ENCODE results near the gene MT1E.
"Not testable (repeated sequence)": the region's sequence is repeated elsewhere in the genome, so short reads cannot be mapped to it uniquely, and the experiment has no call there.

The MT1E gene

DNA sequence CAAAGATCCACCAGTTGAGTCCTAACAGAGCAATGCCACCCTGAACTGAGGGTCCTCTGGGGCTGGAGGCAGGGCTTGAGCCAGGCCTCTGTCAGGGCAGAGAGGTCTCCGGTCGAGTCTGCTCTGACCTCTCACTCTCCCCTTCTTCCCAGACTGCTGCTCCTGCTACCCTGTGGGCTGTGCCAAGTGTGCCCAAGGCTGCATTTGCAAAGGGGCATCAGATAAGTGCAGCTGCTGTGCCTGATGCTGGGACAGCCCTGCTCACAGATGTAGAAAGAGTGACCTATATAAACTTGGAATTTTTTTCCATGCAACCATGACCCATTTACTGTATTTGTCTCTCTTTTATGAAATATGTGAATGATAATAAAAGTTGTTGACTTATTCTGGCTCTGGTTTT is 23.7 kb downstream of the MT1E start:
- DNase-seq: no peak

DNA sequence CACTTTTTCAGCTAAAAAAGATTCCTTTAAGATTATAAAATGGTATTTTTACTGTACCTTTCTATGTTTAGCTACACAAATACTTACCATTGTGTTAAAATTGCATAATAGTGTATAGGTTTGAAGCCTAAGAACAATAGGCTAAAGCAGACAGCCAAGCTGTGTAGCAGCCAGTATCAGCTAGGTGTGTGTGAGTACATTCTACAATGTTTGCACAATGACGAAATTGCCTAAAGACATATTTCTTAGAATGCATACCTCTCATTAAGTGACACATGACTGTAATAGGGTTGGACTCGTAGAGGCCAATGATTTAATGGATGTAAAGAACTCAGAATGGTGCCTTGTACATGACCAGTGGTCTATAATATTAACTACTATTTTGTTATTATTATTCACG is 24.2 kb downstream of the MT1E start:
- DNase-seq: no peak

DNA sequence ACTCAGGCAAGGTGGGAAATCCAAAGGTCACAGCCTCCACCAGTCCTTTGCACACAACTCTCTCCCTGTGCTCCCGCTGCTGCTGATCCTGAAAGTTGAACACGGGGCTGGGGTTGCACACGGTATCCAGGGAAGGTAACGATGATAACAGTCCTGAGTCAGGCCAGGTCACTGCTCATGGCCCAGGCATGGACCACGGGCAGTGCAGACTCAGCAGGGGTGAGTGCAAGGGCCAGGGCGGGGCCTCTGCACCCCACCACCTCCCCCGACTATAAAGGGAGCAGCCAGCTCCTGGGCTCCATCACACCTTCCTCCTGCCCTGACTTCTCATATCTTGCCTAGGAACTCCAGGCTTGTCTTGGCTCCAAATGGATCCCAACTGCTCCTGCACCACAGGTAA is 26.0 kb downstream of the MT1E start, which contains the start of gene MT1B:
TSS of gene MT1B (plus strand) at position 301 of the 400 bp plus-strand sequence. CDS start at position 369, 68 bp downstream.
- DNase-seq: no peak

DNA sequence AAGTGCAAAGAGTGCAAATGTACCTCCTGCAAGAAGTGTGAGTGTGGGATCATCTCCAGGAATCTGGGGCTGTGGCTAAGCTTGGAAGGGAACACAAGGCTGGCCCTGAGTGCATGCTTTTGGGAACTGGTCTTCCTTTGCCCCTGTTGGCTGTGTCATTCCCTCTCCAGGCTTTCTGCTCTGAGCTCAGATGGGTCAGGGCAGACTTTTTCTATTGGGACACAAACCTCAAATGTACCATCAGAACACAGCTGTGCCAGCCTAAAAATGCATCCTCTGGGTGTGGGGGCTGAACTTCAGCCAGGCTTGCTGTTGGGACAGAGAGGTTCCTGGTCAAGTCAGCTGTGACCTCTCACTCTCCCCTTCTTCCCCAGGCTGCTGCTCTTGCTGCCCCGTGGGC is 27.0 kb downstream of the MT1E start:
- DNase-seq: no peak

DNA sequence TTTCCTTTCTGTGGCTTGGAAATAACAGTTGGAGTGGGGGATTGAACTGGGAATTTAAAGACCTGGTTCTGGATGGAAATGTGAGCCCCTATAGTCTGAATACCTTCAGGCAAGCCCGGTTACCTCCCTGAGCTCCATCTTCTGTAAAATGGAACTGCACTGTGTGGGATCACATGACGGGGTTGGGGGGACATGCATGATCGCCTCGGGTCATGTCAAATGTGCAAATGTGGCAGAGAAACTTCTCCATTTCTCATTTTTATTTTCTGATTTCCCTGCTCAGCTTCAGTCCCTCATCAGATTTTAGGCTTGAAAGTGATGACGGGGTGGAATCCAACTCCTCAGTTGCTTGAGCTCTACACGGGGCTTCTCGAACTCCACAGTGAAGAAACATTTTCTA is 27.6 kb downstream of the MT1E start:
- DNase-seq: no peak

DNA sequence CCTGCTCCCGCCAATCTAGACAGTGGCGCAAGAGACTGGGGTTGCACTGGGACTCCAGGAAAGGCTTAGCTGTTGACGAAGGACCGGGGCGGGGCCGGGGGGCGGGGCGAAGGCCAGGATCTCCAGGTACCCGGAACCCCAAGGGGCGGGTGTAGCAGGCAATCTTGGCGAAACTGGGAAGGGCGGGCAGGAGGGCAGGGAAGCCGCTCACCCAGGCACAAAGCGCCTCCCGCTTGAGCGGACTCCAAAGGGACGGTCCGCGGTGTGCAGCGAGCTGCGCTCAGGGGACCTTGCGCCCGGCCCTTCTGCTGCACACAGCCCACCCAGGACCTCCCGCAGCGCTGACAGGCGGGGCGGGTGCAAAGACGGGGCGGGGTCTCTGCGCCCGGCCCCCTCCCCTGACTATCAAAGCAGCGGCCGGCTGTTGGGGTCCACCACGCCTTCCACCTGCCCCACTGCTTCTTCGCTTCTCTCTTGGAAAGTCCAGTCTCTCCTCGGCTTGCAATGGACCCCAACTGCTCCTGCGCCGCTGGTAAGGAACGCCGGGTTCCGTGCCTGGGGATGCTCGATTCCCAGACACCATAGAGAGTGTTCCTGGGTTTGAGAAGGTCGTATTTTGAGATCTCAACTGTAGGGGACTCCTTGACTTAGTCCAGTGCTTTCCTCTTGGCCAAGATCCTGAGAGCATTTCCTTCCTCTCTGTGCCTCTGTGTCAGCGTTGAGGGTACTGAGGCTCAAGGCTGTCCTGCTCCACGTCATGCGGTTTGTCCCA is 32.2 kb downstream of the MT1E start, which contains the start of gene MT1F:
TSS of gene MT1F (plus strand) at position 405 of the 772 bp plus-strand sequence. CDS start at position 505, 100 bp downstream.
- DNase-seq: peak; percentile 70

DNA sequence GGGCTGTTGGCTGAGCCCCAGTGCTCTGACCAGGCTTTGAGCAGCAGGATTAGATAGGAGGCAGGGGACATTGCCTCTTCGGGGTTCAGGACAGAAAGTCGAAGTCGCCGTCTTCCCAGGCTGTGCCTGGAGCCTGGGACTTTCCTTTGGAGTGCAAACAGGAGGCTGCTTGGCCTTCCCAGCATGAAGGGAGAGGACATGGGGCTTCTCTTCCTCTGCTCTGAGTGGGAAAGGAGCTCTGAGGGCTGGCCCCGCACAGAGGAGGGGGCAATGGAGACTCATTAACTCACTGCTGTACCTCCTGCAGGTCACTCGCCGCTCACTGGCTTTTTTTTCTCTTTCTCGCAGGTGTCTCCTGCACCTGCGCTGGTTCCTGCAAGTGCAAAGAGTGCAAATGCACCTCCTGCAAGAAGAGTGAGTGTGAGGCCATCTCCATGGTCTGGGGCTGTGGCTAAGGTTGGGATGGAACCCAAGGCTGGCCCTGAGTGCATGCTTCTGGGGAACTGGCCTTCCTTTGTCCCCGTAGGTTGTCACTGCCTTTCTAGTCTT is 32.8 kb downstream of the MT1E start:
- DNase-seq: no peak

DNA sequence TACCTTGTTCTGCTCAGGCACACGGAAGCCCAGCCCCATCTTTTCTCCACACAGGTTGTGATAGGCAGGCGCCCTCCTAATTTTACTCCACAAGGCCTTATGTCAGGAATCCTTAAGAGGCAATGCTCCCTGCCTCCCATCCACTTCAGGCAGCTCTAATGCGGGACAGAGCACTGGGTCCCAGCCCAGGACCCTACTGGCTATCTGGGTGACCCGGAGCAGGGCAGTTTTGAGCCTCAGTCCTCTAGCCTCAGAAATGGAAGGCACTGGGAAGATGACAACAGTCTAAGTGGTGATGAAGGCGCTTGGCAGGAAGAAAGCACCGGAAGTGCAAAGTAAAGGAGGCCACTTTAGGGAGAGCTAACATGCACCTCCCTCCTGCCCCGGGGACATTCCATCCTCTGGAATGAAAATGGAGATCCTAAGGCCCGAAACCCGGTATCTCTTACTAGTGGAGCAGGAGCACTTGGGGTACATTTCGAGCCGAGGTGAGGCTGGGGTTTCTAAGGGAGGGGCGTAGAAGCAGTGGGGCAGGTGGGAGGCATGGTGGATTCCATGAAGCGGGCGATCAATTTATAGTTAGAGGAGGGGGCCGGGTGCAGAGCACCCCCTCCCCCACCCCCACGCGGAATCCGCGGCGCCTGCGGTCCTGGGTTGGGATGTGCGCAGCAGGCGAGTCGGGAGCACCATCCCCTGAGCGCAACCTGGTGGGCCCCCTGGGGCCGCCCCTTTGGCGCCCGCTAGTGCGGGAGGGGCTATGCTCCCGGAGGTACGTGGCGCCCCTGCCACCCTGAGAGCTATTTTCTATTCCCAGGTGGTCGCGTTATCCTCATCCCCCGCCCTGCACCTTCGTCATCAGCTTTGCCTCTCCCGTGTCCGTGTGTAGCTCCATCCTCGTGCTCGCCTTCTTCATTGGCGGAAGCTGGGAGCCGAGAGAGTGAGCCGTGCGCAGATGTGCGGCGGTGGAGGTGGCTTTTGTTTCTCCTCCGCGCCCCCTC is 37.1 kb downstream of the MT1E start:
- DNase-seq: peak; percentile 25

DNA sequence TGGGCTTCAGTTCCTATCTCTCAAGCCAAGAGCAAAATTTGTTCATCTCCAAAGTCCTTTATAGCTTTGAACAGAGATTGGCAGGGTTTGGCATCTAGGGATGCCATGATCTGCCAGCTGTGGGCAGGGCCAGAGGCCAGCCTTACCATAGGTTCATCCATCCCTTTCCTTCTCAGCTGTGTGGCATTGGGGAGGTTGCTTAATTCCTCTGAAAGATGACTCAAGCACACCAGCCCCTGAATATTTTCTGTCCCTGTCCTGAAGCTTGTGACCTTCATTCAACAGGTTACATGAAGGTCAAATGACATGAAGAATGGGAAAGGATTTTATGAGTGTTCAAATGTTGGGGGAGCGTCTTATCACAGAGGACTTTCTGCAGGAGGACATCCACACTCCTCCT is 38.9 kb downstream of the MT1E start:
- DNase-seq: no peak

DNA sequence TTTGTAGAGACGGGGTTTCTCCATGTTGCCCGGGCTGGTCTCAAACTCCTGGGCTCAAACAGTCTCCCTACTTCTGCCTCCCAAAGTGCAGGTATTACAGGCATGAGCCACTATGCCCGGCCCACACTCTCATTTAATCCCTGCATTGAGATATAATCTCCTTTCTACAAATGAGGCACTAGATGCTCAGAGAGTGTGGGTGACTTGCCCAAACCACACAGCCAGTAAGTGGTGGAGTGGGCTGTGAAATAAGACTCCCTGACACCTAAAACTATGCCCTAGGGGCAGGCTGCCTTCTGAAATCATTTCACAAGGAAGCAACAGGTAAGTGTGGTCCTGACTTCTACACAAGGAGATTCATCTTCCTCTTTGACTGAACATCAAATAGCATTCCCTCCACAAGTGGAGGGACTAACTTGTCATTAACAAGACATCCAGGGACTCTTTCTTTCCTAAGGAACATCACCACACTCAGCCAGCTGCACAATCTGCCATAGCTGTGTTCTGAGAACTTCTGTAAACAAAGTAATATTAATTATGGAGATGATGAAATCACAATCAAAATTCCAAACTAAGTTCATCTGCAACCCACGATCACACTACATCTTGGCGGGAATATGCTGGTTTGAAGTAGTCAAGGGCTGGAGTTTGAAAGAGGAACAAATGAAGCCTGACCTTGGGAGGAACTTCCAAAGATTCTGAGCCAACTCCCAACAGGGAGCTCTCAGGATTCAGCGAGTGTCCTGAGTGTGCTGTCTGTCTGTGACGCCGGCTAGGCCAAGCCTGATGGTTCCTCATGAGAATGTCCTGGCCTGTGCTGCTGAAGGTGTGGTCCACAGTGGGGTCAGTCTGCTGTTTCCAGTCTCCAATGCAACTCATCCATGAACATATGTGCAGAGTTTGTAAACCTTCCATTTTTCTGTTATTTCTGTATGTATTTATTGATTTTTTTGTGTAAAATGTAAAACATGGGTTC is 40.0 kb downstream of the MT1E start:
- not testable (repeated sequence) for DNase-seq

DNA sequence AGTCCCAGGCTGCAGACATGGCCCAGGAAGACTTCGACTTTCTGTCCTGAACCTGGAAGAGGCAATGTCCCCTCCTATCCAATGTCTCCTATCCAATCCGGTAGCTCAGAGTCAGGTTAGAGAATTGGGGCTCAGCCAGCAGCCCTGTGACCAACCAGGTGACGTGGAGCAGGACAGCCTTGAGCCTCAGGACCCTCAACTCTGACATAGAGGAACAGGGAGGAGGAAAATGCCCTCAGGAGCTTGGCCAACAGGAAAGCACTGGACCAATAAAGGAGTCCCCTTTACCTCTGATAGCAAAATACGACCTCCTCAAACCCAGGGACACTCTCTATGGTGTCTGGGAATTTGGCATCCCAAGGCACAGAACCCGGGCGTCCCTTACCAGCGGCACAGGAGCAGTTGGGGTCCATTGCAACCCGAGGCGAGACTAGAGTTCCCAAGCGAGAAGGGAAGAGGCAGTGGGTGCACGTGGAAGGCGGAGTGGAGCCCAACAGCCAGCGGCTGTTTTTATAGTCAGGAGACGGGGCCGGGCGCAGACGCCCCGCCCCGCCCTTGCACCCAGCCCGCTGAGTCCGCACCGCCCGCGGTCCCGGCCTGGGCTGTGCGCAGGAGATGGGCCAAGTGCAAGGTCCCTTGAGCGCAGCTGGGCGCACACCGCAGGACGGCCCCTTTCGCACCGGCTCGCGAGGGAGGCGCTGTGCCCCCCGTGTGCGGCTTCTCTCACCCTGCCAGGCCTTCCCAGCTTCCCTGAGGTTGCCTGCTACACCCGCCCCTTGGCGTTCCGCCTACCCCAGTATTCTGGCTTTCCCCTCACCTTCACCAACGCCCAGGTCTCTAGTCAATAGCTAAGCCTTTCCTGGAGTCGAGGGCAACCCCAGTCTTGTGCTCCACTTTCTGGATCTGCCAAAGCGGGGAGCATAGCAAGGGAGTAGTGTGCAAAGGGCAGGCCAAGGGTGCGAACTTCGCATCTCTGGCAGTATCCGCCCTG is 42.3 kb downstream of the MT1E start, which contains the start of gene MT1G:
TSS of gene MT1G (minus strand) at position 485 of the 991 bp plus-strand sequence. CDS start at position 413, 72 bp downstream.
- DNase-seq: no peak

DNA sequence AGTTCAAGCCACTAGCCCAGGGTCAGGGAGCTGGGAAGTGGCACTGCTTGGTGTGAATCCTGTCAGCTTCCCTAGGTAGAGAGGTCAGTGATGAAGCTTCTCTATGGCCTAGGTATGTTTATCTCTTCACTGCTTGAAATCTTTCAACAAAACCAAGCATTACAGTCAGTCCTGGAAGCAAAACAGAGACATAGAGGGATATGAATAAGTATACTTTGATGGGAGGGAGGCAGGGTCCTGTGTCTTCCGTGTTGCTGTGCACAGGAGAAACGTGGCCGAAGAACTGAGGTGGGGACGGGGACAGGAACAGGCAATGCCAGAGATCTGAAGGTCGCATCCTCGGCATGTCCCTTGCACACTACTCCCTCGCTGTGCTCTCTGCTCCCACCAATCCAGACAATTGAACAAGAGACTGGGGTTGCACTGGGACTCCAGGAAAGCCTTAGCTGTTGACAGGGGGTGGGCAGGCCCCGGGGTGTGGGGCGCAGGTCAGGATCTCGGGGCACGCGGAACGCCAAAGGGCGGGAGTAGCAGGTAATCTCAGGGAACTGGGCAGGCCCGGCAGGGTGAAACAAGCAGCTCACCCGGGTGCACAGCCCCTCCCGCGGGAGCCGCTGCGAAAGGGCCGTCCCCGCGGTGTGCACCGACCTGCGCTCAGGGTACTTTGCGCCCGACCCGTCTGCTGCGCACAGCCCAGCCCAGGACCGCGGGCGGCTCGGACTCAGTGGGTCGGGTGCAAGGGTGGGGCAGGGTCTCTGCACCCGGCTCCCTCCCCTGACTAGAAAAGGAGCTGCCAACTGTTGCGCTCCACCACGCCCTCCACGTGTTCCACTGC is 43.6 kb downstream of the MT1E start, which contains the start of gene MT1H:
TSS of gene MT1H (plus strand) at position 810 of the 835 bp plus-strand sequence. CDS start 71 bp downstream, outside the sequence.
- no peak for DNase-seq

DNA sequence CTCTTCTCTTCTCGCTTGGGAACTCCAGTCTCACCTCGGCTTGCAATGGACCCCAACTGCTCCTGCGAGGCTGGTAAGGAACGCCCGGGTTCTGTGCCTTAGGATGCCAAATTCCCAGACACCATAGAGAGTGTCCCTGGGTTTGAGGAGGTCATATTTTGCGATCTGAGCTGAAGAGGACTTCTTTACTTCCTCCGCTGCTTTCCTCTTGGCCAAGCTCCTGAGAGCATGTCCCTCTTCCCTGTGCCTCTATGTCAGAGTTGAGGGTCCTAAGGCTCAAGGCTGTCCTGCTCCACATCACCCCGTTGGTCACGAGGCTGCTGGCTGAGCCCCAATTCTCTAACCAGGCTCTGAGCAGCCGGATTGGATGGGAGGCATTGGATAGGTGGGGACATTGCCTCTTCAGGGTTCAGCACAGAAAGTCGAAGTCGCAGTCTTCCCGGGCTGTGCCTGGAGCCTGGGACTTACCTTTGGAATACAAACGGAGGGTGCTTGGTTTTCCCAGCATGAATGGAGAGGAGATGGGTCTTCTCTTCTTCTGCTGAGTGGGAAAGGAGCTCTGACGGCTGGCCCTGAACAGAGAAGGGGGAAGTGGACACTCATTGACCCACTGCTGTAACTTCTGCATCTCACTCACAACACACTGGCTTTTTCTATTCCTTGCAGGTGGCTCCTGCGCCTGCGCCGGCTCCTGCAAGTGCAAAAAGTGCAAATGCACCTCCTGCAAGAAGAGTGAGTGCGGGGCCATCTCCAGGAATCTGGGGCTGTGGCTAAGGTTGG is 44.4 kb downstream of the MT1E start:
- no peak for DNase-seq

DNA sequence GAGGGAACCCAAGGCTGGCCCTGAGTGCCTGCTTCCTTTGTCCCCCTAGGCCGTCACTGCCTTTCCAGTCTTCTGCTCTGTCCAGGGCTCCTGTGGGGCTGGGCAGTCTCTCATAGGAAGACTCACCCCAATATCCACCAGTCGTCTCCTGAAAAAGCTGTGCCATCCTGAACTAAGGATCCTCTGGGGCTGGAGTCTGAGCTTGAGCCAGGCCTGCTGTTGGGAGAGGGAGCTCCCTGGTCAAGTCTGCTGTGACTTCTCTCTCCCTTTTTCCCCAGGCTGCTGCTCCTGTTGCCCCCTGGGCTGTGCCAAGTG is 45.0 kb downstream of the MT1E start:
- no peak for DNase-seq

DNA sequence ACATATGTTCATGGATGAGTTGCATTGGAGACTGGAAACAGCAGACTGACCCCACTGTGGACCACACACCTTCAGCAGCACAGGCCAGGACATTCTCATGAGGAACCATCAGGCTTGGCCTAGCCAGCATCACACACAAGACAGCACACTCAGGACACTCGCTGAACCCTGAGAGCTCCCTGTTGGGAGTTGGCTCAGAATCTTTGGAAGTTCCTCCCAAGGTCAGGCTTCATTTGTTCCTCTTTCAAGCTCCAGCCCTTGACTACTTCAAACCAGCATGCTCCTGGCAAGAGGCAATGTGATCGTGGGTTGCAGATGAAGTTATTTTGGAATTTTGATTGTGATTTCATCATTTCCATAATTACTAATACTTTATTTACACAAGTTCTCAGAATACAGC is 46.1 kb downstream of the MT1E start:
- DNase-seq: not testable (repeated sequence)

DNA sequence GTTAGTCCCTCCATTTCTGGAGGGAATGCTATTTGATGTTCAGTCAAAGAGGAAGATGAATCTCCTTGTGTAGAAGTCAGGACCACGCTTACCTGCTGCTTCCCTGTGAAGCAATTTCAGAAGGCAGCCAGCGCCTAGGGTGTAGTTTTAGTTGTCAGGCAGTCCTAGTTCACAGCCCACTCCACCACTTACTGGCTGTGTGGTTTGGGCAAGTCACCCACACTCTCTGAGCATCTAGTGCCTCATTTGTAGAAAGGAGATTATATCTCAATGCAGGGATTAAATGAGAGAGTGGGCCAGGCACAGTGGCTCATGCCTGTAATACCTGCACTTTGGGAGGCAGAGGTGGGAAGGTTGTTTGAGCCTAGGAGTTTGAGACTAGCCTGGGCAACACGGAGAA is 46.6 kb downstream of the MT1E start:
- not testable (repeated sequence) for DNase-seq

DNA sequence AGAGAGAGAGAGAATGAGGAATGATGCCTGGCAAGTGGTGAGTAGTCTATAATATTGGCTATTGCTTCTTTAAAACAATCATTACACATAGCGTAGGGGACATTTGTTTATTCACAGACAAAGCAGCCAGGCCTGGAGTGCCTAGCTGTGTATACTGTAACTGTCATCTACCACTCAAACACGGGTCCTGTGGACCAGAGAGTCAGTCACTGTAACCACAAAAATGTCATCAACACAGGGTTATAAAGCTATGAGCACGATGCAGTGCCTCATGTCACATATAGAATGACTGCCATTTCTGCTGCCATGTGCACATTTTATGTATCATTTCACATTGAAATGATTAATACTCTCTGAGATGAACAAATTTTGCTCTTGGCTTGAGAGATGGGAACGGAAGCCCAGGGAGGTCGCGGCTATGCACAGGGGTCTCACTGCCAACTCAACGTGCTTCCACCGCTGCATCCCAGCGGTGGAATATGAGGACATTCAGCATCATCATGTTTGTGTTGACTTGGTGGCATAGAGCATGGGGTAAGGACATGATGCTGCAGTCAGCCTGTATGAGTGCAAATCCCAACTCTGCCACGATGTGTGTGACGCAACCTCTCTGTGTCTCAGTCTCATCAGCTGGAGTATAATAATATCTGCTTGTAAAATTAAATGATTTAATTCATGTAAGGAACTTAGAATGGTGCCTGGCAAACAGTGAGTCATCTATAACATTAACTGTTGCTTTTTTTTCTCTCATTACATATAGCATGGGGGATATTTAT is 47.4 kb downstream of the MT1E start:
- no peak for DNase-seq

DNA sequence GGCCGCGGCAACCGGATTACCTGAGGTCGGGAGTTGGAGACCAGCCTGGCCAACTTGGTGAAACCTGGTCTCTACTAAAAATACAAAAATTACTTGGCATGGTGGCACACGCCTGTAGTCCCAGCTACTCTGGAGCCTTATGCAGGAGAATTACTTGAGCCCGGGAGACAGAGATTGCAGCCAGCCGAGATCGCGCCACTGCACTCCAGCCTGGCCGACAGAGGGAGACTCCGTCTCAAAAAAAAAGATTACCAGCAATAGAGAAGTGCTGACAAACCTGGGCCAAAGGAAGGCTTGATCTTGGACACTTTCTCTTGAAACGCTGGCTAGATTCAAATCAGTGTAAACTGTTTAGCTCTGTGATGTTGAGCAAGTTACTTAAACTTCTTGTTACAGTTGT is 48.3 kb downstream of the MT1E start:
- DNase-seq: peak; percentile 26
